ENCODE results near the gene DDX54.

- TF ChIP-seq, protein P1, sequence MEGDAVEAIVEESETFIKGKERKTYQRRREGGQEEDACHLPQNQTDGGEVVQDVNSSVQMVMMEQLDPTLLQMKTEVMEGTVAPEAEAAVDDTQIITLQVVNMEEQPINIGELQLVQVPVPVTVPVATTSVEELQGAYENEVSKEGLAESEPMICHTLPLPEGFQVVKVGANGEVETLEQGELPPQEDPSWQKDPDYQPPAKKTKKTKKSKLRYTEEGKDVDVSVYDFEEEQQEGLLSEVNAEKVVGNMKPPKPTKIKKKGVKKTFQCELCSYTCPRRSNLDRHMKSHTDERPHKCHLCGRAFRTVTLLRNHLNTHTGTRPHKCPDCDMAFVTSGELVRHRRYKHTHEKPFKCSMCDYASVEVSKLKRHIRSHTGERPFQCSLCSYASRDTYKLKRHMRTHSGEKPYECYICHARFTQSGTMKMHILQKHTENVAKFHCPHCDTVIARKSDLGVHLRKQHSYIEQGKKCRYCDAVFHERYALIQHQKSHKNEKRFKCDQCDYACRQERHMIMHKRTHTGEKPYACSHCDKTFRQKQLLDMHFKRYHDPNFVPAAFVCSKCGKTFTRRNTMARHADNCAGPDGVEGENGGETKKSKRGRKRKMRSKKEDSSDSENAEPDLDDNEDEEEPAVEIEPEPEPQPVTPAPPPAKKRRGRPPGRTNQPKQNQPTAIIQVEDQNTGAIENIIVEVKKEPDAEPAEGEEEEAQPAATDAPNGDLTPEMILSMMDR (IDR thresholded peaks at IDR 0.05; ENCODE audit: insufficient read depth, low read depth, low read length), result no peak
- no peak for TF ChIP-seq EZH2 (IDR thresholded peaks at IDR 0.05; ENCODE audit: insufficient read depth, low read length)
These were observed 17.4 kb downstream of the DDX54 start for GRCh38 chr12:113167868-113168267.

All from astrocyte (in vitro differentiated cells and primary cell).